ENCODE data around the gene TSPEAR. TPM values are rescaled to one million over a fixed set of nuclear protein-coding genes. Genes with fewer than 3 reads are reported as not detected.
"Not testable (repeated sequence)": the region's sequence is repeated elsewhere in the genome, so short reads cannot be mapped to it uniquely, and the experiment has no call there.

TSPEAR gene
- total RNA-seq, 1 donor from 2014 or later: 1.0 TPM

- no peak for DNase-seq
These were observed 9.8 kb downstream of the TSPEAR start for GRCh38 chr21:44701541-44701940.

- DNase-seq: no peak
These were observed 10.4 kb downstream of the TSPEAR start for GRCh38 chr21:44701023-44701400.

GRCh38 chr21:44700101-44701022 is 11.0 kb downstream of the TSPEAR start:
- no peak for DNase-seq

GRCh38 chr21:44699502-44700001 is 11.8 kb downstream of the TSPEAR start:
- no peak for DNase-seq

GRCh38 chr21:44697811-44698734 is 13.3 kb downstream of the TSPEAR start:
- DNase-seq: no peak

- DNase-seq: not testable (repeated sequence)
These were observed 14.1 kb downstream of the TSPEAR start, which contains the start of gene KRTAP10-12 for GRCh38 chr21:44697172-44697810. Gene KRTAP10-12 (plus strand): TSS chr21:44697172. CDS start chr21:44697202, 30 bp downstream.

GRCh38 chr21:44696572-44696971 is 14.8 kb downstream of the TSPEAR start:
- DNase-seq: no peak

- no peak for DNase-seq
These were observed 15.7 kb downstream of the TSPEAR start for GRCh38 chr21:44695641-44696040.

GRCh38 chr21:44695184-44695583 is 16.2 kb downstream of the TSPEAR start:
- DNase-seq: no peak

GRCh38 chr21:44694776-44695175 is 16.6 kb downstream of the TSPEAR start:
- no peak for DNase-seq

GRCh38 chr21:44692798-44693512 is 18.4 kb downstream of the TSPEAR start:
- no peak for DNase-seq

- no peak for DNase-seq
These were observed 19.7 kb downstream of the TSPEAR start for GRCh38 chr21:44691686-44692085.

GRCh38 chr21:44689740-44690139 is 21.6 kb downstream of the TSPEAR start:
- not testable (repeated sequence) for DNase-seq

GRCh38 chr21:44687671-44688070 is 23.7 kb downstream of the TSPEAR start:
- peak; percentile 59 for DNase-seq

- DNase-seq: peak; percentile 16
These were observed 24.4 kb downstream of the TSPEAR start for GRCh38 chr21:44686843-44687561.

- DNase-seq: no peak
These were observed 25.2 kb downstream of the TSPEAR start for GRCh38 chr21:44686000-44686781.

- DNase-seq: not testable (repeated sequence)
These were observed 26.3 kb downstream of the TSPEAR start for GRCh38 chr21:44685050-44685449.

GRCh38 chr21:44684483-44684882 is 26.9 kb downstream of the TSPEAR start:
- no peak for DNase-seq

GRCh38 chr21:44684077-44684476 is 27.3 kb downstream of the TSPEAR start:
- DNase-seq: no peak
